DMS153 (cell line): ENCODE results near the gene PIP5K1B.

Experiments used
- DNase-seq: peaks from one replicate; lab custom pipeline; 2025; lab: John Stamatoyannopoulos, UW

The PIP5K1B gene

GRCh38 chr9:68707801-68708488 lies 2.9 kb downstream of the PIP5K1B start:
- no peak for DNase-seq

DNA sequence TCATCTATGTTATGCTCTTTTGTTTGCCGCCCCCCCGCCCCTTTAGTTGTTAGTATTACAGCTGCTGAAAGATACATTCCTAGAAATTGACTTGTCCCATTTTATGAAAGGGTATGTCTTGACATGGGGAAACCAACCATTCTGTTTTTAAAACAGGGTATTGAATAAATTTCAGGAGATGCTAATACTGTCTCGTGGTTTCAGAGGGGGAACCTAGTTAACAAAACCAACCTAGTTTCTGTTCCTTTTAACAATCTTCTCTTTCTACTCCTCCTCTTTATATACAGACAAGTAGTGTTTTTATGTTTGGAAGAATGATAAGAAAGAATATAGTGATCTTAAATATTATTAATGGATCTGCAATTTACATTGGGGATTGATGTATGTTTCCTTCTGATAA lies 3.5 kb downstream of the PIP5K1B start:
- DNase-seq = no peak

- no peak for DNase-seq
Measured at GRCh38 chr9:68709291-68710110, 4.5 kb downstream of the PIP5K1B start.

- no peak for DNase-seq
Measured at GRCh38 chr9:68710111-68710471, 5.1 kb downstream of the PIP5K1B start.

- DNase-seq = peak; percentile 54
Measured at GRCh38 chr9:68711281-68711680, 6.2 kb downstream of the PIP5K1B start.

DNA sequence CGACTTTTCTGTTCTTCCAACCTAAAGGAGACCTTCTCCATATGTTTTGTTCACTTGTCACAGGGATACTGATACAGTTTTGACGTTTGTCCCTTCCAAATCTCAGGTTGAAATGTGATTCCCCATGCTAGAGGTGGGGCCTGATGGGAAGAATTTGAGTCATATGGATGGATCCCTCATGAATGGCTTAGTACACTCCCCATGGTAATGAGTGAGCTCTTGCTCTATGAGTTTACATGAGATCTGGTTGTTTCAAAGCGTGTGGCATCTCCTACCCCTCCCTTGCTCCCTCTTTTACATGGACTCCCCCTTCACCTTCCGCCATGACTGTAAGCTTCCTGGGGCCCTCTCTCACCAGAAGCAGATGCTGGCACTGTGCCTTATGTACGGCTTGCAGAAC lies 6.9 kb downstream of the PIP5K1B start:
- DNase-seq = no peak

DNA sequence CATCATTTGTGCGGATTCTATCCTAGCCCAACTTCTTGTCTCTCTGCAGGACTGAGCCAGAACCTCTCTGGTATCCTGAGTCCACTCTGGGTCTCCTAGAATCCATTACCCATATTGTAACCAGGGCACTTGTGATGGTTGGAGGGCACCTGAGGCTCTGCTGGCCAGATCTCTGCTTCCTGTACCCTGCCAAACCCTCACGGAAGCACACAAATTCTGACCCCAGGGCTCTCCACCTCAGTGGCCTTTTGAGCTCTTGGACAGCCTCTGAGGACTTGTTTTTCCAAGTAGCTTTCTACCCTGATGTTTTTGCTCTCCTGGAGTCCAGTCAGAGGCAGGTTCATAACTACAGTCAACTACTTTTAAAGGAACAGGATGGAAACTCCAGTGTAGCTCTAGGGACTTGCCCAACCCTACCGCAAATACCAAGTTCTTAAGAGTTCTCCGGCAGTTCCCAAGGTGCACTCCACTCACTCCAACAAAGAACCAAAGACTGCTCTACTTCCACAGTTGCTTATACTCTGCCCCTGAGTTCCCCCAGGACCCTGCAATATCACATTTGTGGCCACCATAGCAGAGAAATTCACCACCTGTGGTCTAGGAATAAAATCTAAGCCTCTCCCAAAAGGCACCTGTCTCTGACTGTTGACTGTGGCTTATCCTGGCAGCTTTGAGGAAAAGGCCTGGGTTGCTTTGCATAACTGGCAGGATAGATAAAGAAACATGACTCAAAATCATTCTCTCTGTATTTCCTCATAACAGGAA lies 9.6 kb downstream of the PIP5K1B start:
- DNase-seq = no peak

DNA sequence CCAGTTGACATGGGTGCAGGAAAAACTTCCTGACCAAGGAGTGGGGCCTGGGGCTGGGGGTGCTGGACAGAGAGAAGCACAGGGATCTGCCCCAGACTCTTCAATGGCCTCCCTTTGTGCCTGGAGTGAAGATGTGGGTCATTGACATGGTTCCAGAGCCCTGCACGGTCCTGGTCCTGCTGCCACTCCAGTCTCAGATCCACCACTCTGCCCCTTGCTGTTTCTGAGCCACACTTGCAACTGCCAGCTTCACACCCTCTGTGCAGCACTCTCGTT lies 10.1 kb downstream of the PIP5K1B start:
- no peak for DNase-seq

DNA sequence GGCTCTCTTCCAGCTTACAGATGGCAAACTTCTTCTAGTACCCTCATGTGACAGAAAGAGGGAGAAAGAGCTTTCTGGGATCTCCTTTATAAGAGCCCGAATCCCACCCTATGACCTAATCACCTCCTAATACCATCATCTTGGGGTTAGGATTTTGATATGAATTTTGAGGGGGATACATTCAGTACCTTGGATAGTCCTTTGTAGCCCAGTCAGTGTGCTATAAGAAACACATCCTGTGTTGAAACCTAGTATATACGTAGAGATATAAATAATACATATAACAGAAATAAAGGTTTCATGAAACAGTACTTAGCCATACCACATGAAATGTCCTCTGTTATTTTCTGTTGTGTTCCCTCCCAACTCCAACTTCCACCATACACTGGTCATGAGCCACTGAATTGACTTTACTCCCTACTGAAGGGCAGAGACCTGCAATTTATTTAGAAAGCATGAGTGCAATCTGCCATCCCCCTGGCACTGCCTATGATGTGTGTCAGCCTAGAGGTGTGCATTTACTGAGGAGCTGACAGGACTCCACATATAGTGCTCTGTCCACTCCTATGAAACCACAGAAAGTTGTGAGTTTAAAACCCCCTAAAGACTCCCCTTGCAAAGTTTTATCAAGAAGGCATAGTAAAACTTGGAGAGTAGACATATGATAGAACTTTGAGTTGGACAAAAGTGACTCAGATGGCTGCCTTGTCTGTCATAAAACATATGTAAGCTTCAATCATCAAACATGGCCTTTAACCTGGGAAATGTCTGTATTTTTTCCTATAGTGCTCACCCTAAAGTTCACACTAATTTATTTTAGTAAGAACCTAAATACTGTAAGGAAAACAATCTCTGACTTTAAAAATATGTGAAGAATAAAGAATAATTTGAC lies 12.8 kb downstream of the PIP5K1B start:
- DNase-seq = no peak

GRCh38 chr9:68719847-68720246 lies 14.8 kb downstream of the PIP5K1B start:
- DNase-seq = no peak

DNA sequence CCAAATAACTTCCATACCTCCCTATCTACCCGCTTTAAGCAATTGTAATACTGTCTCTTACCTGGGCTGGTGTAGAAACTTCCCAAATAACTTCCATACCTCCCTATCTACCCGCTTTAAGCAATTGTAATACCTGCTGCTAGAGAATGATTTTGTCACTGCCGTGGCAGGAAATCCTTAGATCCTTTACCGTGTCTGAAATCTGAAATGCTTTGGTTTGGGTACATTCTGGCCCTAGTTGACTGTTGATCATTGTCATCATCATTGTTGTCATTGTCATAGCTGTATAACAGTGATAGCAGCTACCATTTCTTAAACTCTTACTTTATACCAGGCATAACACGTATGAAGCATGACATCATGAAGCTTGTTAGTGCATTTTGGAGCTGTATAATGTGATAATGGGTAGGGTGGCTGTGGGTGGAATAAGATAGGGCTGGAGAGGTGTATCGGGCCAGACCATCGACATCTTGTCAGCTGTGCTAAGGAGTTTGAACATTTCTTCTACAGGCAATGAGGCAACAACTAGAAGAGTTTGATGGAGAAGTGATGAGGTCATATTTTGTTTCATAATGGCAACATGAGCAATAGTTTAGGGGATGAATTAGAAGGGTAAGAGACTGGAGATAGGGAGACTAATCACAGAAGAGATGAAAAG lies 15.7 kb downstream of the PIP5K1B start:
- no peak for DNase-seq

GRCh38 chr9:68721666-68722330 lies 16.8 kb downstream of the PIP5K1B start:
- no peak for DNase-seq

GRCh38 chr9:68725070-68725469 lies 20.0 kb downstream of the PIP5K1B start:
- DNase-seq = no peak

DNA sequence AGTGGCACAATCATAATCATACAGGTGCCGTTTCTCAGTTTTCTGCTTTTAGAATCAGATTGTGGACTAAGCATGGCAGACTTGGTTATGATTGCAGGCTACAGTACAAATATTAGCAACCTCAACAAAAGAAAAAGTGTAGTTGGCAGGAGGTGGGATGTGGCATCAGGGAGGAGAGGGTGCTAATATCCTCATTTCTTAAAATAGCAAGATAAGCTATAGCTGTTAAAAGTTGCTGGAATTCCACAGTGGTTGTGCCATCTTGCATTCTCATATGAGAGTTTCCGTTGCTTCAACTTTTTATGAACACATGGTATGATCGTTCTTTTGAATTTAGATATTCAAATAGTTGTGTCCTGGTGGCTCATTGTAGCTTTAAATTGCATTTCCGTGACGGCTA lies 21.4 kb downstream of the PIP5K1B start:
- DNase-seq = no peak

GRCh38 chr9:68727636-68728035 lies 22.6 kb downstream of the PIP5K1B start:
- no peak for DNase-seq

DNA sequence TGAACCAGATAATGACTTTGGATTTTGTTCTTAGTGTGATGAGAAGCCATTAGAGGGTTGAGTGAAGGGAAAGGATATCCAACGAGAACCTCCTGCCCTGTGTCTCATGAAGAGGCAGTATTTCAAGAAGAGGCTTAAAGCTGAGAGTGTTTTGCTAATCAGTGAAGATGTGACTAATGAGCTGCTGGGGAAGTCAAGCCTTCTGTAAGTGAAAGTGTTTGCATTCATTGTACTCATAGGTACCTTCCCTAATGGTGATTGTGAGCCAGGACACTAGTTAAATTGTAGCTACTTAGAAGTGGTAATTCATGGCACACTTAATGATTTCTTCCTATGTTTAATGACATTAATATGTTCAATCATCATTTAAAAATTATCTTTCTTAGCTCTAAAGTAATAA lies 23.7 kb downstream of the PIP5K1B start:
- DNase-seq = no peak

DNA sequence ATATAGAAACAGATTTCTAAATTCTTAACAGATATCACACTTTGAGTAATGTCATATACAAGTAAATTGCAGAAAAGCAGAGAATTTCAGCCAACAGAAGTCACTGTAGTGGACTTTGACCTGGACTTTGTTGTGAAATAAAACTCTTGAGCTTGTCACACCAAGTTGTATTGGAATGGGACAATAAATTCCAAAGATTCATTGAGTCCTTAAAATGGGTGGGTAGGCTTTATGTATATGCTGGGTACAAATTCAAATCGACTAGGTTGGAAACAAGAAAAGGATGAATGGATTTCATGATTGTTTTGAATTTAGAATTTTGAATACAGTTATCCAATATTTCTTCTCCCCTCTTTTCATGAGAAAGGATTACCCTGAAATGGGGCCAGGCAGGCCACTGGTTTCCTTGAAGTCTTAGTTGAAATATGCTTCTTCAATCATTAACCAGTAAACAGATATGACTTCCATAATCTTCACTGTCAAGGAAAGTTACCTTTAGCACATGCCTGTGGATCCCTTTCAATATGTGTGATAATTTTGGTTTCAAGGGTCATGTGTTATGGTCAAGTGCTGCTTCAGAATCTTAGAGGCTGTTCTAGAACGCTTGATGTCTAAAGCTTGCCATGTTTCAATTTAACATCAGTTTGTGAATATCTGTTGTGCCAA lies 25.7 kb downstream of the PIP5K1B start:
- no peak for DNase-seq

- DNase-seq = no peak
Measured at GRCh38 chr9:68731857-68732256, 26.8 kb downstream of the PIP5K1B start.

GRCh38 chr9:68732405-68733020 lies 27.5 kb downstream of the PIP5K1B start:
- no peak for DNase-seq

GRCh38 chr9:68733021-68733405 lies 28.0 kb downstream of the PIP5K1B start:
- DNase-seq = no peak
